ENCODE measurements around the gene LLGL1.

- no peak for TF ChIP-seq POLR2A (IDR thresholded peaks at IDR 0.05)
- peak in 2 of 12 donors; percentile 4 to 22 for TF ChIP-seq CTCF (IDR thresholded peaks at IDR 0.05)
These were observed 32.5 kb downstream of the LLGL1 start for GRCh38 chr17:18257982-18258355.
